Osteoblast (primary cell): Measurements from ENCODE around the gene PDIA3. TPM values are rescaled to one million over a fixed set of nuclear protein-coding genes. Genes with fewer than 3 reads are reported as not detected.
"Not testable (repeated sequence)": the region's sequence is repeated elsewhere in the genome, so short reads cannot be mapped to it uniquely, and the experiment has no call there.

Experiments used
- DNase-seq: peaks from one replicate; pipeline ENCODE4 v3.0.0; 2011; ENCODE audit warnings: low spot score, mixed read lengths; ENCODE audit not compliant: insufficient read length; ENCODE audit errors: missing footprints
- H2AFZ ChIP-seq: 2 replicates; pipeline ENCODE4 v1.6.0; 2011; ENCODE audit warnings: mild to moderate bottlenecking, low read length
- H3K27ac ChIP-seq: 2 replicates; pipeline ENCODE4 v1.5.1; 2011; ENCODE audit warnings: mild to moderate bottlenecking, low read depth, low read length, moderate library complexity
- H3K27me3 ChIP-seq: 2 replicates; pipeline ENCODE4 v1.6.0; 2012; ENCODE audit warnings: mild to moderate bottlenecking, control low read depth, inconsistent platforms, low read length, moderate library complexity; ENCODE audit not compliant: insufficient read depth
- H3K36me3 ChIP-seq: 2 replicates; pipeline ENCODE4 v1.5.1; 2011; ENCODE audit warnings: mild to moderate bottlenecking, low read length, control low read depth, moderate library complexity; ENCODE audit not compliant: insufficient read depth
- H3K4me1 ChIP-seq: 2 replicates; pipeline ENCODE4 v1.5.1; 2011; ENCODE audit warnings: mild to moderate bottlenecking, low read length, control low read depth, moderate library complexity; ENCODE audit not compliant: insufficient read depth
- H3K4me2 ChIP-seq: 2 replicates; pipeline ENCODE4 v1.6.0; 2011; ENCODE audit warnings: mild to moderate bottlenecking, low read length; ENCODE audit not compliant: insufficient read depth
- H3K4me3 ChIP-seq: fragments of 200-600 bp; sonication (generic); 3 replicates; pipeline ENCODE4 v1.5.1; 2012; ENCODE audit warnings: mild to moderate bottlenecking, low read length, inconsistent platforms; ENCODE audit not compliant: insufficient read depth
- H3K79me2 ChIP-seq: 2 replicates; pipeline ENCODE4 v1.6.0; 2012; ENCODE audit warnings: mild to moderate bottlenecking, low read length, control low read depth, inconsistent platforms; ENCODE audit not compliant: insufficient read depth
- H3K9me3 ChIP-seq: 2 replicates; pipeline ENCODE4 v1.5.1; 2011; ENCODE audit warnings: low read depth, low read length, control low read depth
- H4K20me1 ChIP-seq: 2 replicates; pipeline ENCODE4 v1.6.0; 2012; ENCODE audit warnings: mild to moderate bottlenecking, low read length, control low read depth; ENCODE audit not compliant: insufficient read depth
- total RNA-seq: library from RNA; depleted of rRNA; stranded (reverse); fragments of >200 nt; gene quantifications from 2 replicates; pipeline ENCODE4 v1.2.3, GENCODE V29; 2012
- TF ChIP-seq, protein P1 (sequence below): IDR thresholded peaks from 2 replicates; pipeline ENCODE4 v1.5.1; 2011; ENCODE audit warnings: mild to moderate bottlenecking, low read depth, low read length, moderate library complexity; ENCODE audit errors: extremely low read depth

PDIA3 gene
- 160 and 173 TPM in 2 replicates for total RNA-seq

DNA sequence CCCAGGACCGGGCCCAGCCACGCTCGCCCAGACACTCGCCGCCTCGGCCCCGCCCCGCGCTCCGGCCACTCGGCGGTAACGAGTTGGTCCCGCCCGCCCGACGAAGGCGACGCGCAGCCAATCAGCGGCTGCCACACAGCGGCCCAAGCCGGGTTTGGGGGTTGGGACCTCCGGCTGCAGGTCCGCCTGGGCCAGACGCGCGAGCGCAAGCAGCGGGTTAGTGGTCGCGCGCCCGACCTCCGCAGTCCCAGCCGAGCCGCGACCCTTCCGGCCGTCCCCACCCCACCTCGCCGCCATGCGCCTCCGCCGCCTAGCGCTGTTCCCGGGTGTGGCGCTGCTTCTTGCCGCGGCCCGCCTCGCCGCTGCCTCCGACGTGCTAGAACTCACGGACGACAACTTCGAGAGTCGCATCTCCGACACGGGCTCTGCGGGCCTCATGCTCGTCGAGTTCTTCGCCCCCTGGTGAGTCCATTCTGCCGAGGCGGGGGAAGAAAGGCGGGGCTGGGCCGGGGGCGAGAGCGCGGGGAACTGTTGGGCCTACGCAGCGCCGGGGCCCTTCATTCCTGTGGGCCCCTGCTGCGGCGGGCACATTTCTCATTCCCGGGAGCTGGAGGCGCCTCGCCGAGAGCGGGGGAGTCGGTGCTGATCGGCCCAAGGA, at the start of gene PDIA3:
TSS of gene PDIA3 (plus strand) at position 194 of the 658 bp plus-strand sequence. CDS start at position 296, 102 bp downstream.
- Histone ChIP-seq H3K79me2 (peaks cover 54% of the 10 kb centered on the region), H3K4me2 (peak within 1 kb of the TSS; percentile 94), H2AFZ (peak within 1 kb of the TSS; percentile 89), H3K27ac (peak within 1 kb of the TSS; percentile 85), H4K20me1 (peaks cover 35% of the 10 kb centered on the region), H3K4me3 (peak within 1 kb of the TSS; percentile 87)
- not testable (repeated sequence) for H3K9me3 ChIP-seq, H3K36me3 ChIP-seq, H3K4me1 ChIP-seq, H3K27me3 ChIP-seq
- peak; percentile 98 for DNase-seq

DNA sequence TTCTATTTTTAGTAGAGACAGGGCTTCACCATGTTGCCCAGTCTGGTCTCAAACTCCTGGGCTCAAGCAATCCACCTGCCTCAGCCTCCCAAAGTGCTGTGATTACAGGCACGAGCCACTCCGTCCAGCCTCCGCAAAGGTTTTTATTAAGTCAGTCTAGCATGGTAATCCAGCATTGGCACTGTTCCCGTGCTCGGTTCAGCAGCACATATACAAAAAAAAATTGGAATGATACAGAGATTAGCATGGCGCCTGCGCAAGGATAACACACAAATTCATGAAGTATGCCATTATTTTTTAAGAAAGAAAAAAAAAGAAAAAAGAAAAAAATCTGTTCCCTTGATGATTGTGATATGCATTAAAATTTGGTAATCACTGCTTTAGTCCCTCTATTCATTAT, 44.1 kb upstream of the PDIA3 start:
- Histone ChIP-seq H2AFZ (no peak overlapping the region), H3K27me3 (peaks cover 8% of the 10 kb centered on the region), H3K4me2 (no peak overlapping the region), H3K4me3 (no peak overlapping the region), H3K4me1 (no peaks in the 10 kb centered on the region), H3K9me3 (no peaks in the 10 kb centered on the region), H3K27ac (no peak overlapping the region), H3K36me3 (no peaks in the 10 kb centered on the region), H4K20me1 (no peaks in the 10 kb centered on the region), H3K79me2 (no peaks in the 10 kb centered on the region)
- TF ChIP-seq, protein P1, sequence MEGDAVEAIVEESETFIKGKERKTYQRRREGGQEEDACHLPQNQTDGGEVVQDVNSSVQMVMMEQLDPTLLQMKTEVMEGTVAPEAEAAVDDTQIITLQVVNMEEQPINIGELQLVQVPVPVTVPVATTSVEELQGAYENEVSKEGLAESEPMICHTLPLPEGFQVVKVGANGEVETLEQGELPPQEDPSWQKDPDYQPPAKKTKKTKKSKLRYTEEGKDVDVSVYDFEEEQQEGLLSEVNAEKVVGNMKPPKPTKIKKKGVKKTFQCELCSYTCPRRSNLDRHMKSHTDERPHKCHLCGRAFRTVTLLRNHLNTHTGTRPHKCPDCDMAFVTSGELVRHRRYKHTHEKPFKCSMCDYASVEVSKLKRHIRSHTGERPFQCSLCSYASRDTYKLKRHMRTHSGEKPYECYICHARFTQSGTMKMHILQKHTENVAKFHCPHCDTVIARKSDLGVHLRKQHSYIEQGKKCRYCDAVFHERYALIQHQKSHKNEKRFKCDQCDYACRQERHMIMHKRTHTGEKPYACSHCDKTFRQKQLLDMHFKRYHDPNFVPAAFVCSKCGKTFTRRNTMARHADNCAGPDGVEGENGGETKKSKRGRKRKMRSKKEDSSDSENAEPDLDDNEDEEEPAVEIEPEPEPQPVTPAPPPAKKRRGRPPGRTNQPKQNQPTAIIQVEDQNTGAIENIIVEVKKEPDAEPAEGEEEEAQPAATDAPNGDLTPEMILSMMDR, result no peak
- DNase-seq, result no peak

DNA sequence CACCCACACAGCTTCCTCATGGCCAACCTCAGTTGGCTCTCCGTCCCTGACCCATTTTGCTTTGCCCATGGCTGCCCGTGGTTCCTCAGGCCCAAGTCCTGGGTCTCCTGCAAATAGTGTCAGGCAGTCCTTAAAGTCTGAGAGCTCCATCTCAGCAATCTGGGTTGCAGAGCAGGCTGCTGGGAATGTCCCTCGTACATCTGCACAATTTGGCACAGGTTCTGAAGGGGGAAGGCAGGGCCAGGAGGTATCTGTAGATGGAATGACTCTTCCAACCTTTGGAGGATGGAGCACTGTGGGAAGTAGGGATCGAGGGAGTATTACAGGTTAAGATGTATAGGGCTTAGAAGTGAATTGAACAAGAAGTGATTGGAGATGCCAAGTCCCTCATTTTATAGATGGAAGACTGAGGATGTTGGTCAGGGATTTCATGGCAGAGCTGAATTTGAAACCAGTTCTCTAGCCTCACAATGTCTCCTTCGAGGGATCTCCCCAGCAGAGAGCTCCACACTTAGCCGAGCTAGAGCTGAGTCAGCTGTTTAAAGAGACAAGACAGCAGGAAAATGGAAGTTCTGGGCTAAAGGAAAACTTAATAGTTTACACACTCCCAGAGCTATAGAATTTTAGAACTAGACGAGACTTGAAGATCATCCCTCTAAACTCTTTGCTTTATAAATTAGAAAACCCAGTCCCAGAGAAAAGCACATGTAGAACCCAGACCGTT, 43.4 kb upstream of the PDIA3 start:
- no peaks in the 10 kb centered on the region for H4K20me1 ChIP-seq
- no peak overlapping the region for H3K27ac ChIP-seq
- H3K4me2 ChIP-seq, result no peak overlapping the region
- no peaks in the 10 kb centered on the region for H3K4me1 ChIP-seq
- no peaks in the 10 kb centered on the region for H3K79me2 ChIP-seq
- no peak overlapping the region for H3K4me3 ChIP-seq
- H2AFZ ChIP-seq, result no peak overlapping the region
- no peaks in the 10 kb centered on the region for H3K36me3 ChIP-seq
- TF ChIP-seq, protein P1, result no peak
- DNase-seq, result no peak
- H3K9me3 ChIP-seq, result no peaks in the 10 kb centered on the region
- peaks cover 5% of the 10 kb centered on the region for H3K27me3 ChIP-seq

- not testable (repeated sequence) for H3K27ac ChIP-seq, H3K4me2 ChIP-seq, H3K4me3 ChIP-seq, H3K9me3 ChIP-seq, H3K36me3 ChIP-seq, H3K27me3 ChIP-seq, H2AFZ ChIP-seq, H3K79me2 ChIP-seq, H4K20me1 ChIP-seq, H3K4me1 ChIP-seq, DNase-seq
These were observed 35.7 kb upstream of the PDIA3 start for GRCh38 chr15:43710431-43711131.
